K562 (cell line): ENCODE measurements around the gene CTSV. TPM values are rescaled to one million over a fixed set of nuclear protein-coding genes. Genes with fewer than 3 reads are reported as not detected.

ENCODE experiments used
- ATF6 ChIP-seq: sonication (generic); formaldehyde crosslinking; IDR thresholded peaks from 2 replicates; pipeline ENCODE4 v1.4.0; 2020; ENCODE audit warnings: mild to moderate bottlenecking, missing genetic modification reagents
- E2F3 ChIP-seq: fragments of 250-450 bp; sonication (Bioruptor Pico); IDR thresholded peaks from 2 replicates; pipeline ENCODE4 v1.4.0; 2020; ENCODE audit warnings: mild to moderate bottlenecking
- ETS1 ChIP-seq: conservative IDR thresholded peaks from 2 replicates; pipeline ENCODE4 v1.6.1; 2011; ENCODE audit warnings: low read depth, mild to moderate bottlenecking, low read length; ENCODE audit not compliant: control insufficient read depth
- FUS ChIP-seq: fragments of 200-400 bp; formaldehyde crosslinking; optimal IDR thresholded peaks from 2 replicates; pipeline ENCODE3; 2017; ENCODE audit warnings: low read depth, low read length
- HDGF ChIP-seq: fragments of 450-650 bp; IDR thresholded peaks from 2 replicates; pipeline ENCODE4 v1.6.1; 2016
- HMG20B ChIP-seq: fragments of 250-450 bp; sonication (Bioruptor Pico); IDR thresholded peaks from 2 replicates; pipeline ENCODE4 v1.5.0; 2021; ENCODE audit warnings: mild to moderate bottlenecking
- HOMEZ ChIP-seq: fragments of 250-450 bp; sonication (Bioruptor Pico); IDR thresholded peaks from 2 replicates; pipeline ENCODE4 v1.4.0; 2020; ENCODE audit warnings: mild to moderate bottlenecking, moderate library complexity
- NR2C1 ChIP-seq, 2 experiments: fragments of 450-650 bp; IDR thresholded peaks; 2 replicates each; pipeline ENCODE4 v1.6.1; 2017; ENCODE audit warnings: mild to moderate bottlenecking in 2 of 2, antibody characterized with exemption in 1 of 2, inconsistent platforms in 1 of 2, missing compliant biosample characterization in 1 of 2, missing genetic modification characterization in 1 of 2
- POLR2G ChIP-seq: fragments of 200-400 bp; formaldehyde crosslinking; IDR thresholded peaks from 2 replicates; pipeline ENCODE4 v1.6.1; 2017; ENCODE audit warnings: low read depth, mild to moderate bottlenecking, antibody characterized with exemption, low read length, moderate library complexity
- SAFB ChIP-seq: fragments of 200-400 bp; formaldehyde crosslinking; IDR thresholded peaks from 2 replicates; pipeline ENCODE4 v1.6.1; 2017; ENCODE audit warnings: low read depth, low read length, borderline replicate concordance
- SMARCA5 ChIP-seq: fragments of 450-650 bp; IDR thresholded peaks from 2 replicates; pipeline ENCODE4 v1.6.1; 2016
- STAT5B ChIP-seq: fragments of 250-450 bp; sonication (Bioruptor Pico); IDR thresholded peaks from 2 replicates; pipeline ENCODE4 v1.8.0; 2021; ENCODE audit warnings: mild to moderate bottlenecking, inconsistent platforms
- TARDBP ChIP-seq: fragments of 450-650 bp; IDR thresholded peaks from 2 replicates; pipeline ENCODE4 v1.6.1; 2016
- TBP ChIP-seq: optimal IDR thresholded peaks from 2 replicates; pipeline ENCODE3; 2011; ENCODE audit warnings: low read depth, low read length, improper control_type of control experiment
- TRIM28 ChIP-seq: fragments of 450-650 bp; IDR thresholded peaks from 2 replicates; pipeline ENCODE4 v1.6.1; 2017
- TSC22D4 ChIP-seq: fragments of 450-650 bp; IDR thresholded peaks from 2 replicates; pipeline ENCODE4 v1.6.1; 2016; ENCODE audit warnings: missing genetic modification characterization, missing biosample characterization, control low read depth
- U2AF2 ChIP-seq: fragments of 200-400 bp; formaldehyde crosslinking; optimal IDR thresholded peaks from 2 replicates; pipeline ENCODE3; 2017; ENCODE audit warnings: low read depth, mild to moderate bottlenecking, low read length
- ZHX1 ChIP-seq: fragments of 150-350 bp; conservative IDR thresholded peaks from 2 replicates; pipeline ENCODE4 v1.6.1; 2014; ENCODE audit warnings: low read length
- ZNF239 ChIP-seq: fragments of 250-450 bp; sonication (Bioruptor Pico); IDR thresholded peaks from 2 replicates; pipeline ENCODE4 v1.4.0; 2020; ENCODE audit warnings: mild to moderate bottlenecking
- ZNF511 ChIP-seq: sonication (generic); formaldehyde crosslinking; IDR thresholded peaks from 2 replicates; pipeline ENCODE4 v1.8.0; 2022; ENCODE audit warnings: mild to moderate bottlenecking, missing genetic modification reagents
- ZZZ3 ChIP-seq: fragments of 450-650 bp; IDR thresholded peaks from 2 replicates; pipeline ENCODE4 v1.6.1; 2016; ENCODE audit warnings: antibody characterized with exemption, mild to moderate bottlenecking, moderate library complexity
- polyA plus RNA-seq, 8 experiments: library from polyadenylated mRNA; depleted of rRNA in 4 of 8; stranded (reverse) in 5 of 8; unstranded in 3 of 8; fragments of >200 nt; fragmentation: Nextera tagmentation in 2 of 8; fragmentation: Illumina TruSeq in 1 of 8; extraction: Ambion mirVana in 2 of 8; extraction: Trizol in 1 of 8; gene quantifications; 2 replicates each; pipeline versions ENCODE4 v1.2.1 to v1.2.3, GENCODE V29; 2011 to 2014; ENCODE audit warnings: inconsistent platforms in 1 of 8, missing spikeins in 1 of 8
- total RNA-seq, 7 experiments: library from RNA; depleted of rRNA in 6 of 7; stranded (reverse); fragments of >200 nt in 6 of 7; fragmentation: Illumina TruSeq in 2 of 7; extraction: Trizol in 2 of 7; gene quantifications; 2 replicates each; pipeline versions ENCODE4 v1.2.1 to v1.2.3, GENCODE V29; 2011 to 2021; ENCODE audit warnings: low replicate concordance in 1 of 7

The CTSV gene
- total and polyA plus RNA-seq, 9 of the 15 experiments (the other 6 are each of a cell fraction or from before 2014, with no cell fraction given) = 0.06 to 0.39 (median 0.16) TPM; not detected in 3

- TF ChIP-seq ATF6 = no peak
- no peak for TF ChIP-seq E2F3
- TF ChIP-seq ZHX1 = no peak
- no peak for TF ChIP-seq ZZZ3
- no peak for TF ChIP-seq TRIM28
- TF ChIP-seq ZNF239 = no peak
- no peak for TF ChIP-seq HMG20B (CRISPR knock-in tag)
- no peak for TF ChIP-seq TARDBP
- no peak for TF ChIP-seq FUS
- no peak for TF ChIP-seq STAT5B (CRISPR knock-in tag)
- no peak for TF ChIP-seq U2AF2
- TF ChIP-seq SAFB = 0 out of 2 replicates have a peak, but pooled peaks have one; percentile 20
- no peak for TF ChIP-seq HOMEZ
- TF ChIP-seq HDGF = no peak
- no peak for TF ChIP-seq NR2C1 (IDR thresholded peaks at IDR 0.05)
- TF ChIP-seq NR2C1 (tag; IDR thresholded peaks at IDR 0.05) = no peak
- TF ChIP-seq SMARCA5 = no peak
- TF ChIP-seq TSC22D4 (tag) = no peak
- peak; percentile 67 for TF ChIP-seq POLR2G
- TF ChIP-seq ZNF511 (CRISPR knock-in tag) = no peak
- peak; percentile 33 for TF ChIP-seq TBP
- no peak for TF ChIP-seq ETS1
Observed at GRCh38 chr9:97038611-97039513, at the start of gene CTSV (continued).
